K562 (cell line): ENCODE measurements around the gene FGR. TPM values are rescaled to one million over a fixed set of nuclear protein-coding genes. Genes with fewer than 3 reads are reported as not detected.
A peak's percentile ranks its signal among the peaks of the same experiment; 100 is the strongest.

Source experiments
- ARID1B ChIP-seq: fragments of 450-650 bp; IDR thresholded peaks from 2 replicates; pipeline ENCODE4 v1.6.1; 2016; ENCODE audit warnings: antibody characterized with exemption, mild to moderate bottlenecking, inconsistent platforms
- ELF4 ChIP-seq: fragments of 450-650 bp; formaldehyde crosslinking; IDR thresholded peaks from 2 replicates; pipeline ENCODE4 v1.4.0; 2022; ENCODE audit warnings: missing genetic modification characterization
- GATAD2A ChIP-seq: fragments of 450-650 bp; IDR thresholded peaks from 2 replicates; pipeline ENCODE4 v1.6.1; 2017
- GTF2A2 ChIP-seq: IDR thresholded peaks from 2 replicates; pipeline ENCODE4 v1.6.1; 2016; ENCODE audit warnings: mild to moderate bottlenecking, missing genetic modification characterization, missing compliant biosample characterization
- HDGF ChIP-seq: fragments of 450-650 bp; IDR thresholded peaks from 2 replicates; pipeline ENCODE4 v1.6.1; 2016
- HLTF ChIP-seq: fragments of 450-650 bp; IDR thresholded peaks from 2 replicates; pipeline ENCODE4 v1.6.1; 2016
- KAT7 ChIP-seq: sonication (generic); formaldehyde crosslinking; IDR thresholded peaks from 2 replicates; pipeline ENCODE4 v1.8.0; 2022; ENCODE audit warnings: missing genetic modification reagents, mild to moderate bottlenecking, borderline replicate concordance
- KDM5B ChIP-seq: fragments of 200-600 bp; sonication (generic); IDR thresholded peaks from 2 replicates; pipeline ENCODE4 v1.6.1; 2012; ENCODE audit warnings: low read depth, mild to moderate bottlenecking, moderate library complexity, low read length, control low read depth, inconsistent platforms; ENCODE audit not compliant: insufficient replicate concordance
- TEAD1 ChIP-seq, 2 experiments: fragments of 450-650 bp in 1 of 2; sonication (generic) in 1 of 2; formaldehyde crosslinking; IDR thresholded peaks; 2 replicates each; pipeline versions ENCODE4 v1.4.0 to v1.8.0; 2020 to 2022; ENCODE audit warnings: mild to moderate bottlenecking in 2 of 2, missing genetic modification reagents in 1 of 2
- polyA plus RNA-seq, 8 experiments: library from polyadenylated mRNA; depleted of rRNA in 4 of 8; stranded (reverse) in 5 of 8; unstranded in 3 of 8; fragments of >200 nt; fragmentation: Nextera tagmentation in 2 of 8; fragmentation: Illumina TruSeq in 1 of 8; extraction: Ambion mirVana in 2 of 8; extraction: Trizol in 1 of 8; gene quantifications; 2 replicates each; pipeline versions ENCODE4 v1.2.1 to v1.2.3, GENCODE V29; 2011 to 2014; ENCODE audit warnings: inconsistent platforms in 1 of 8, missing spikeins in 1 of 8
- total RNA-seq, 7 experiments: library from RNA; depleted of rRNA in 6 of 7; stranded (reverse); fragments of >200 nt in 6 of 7; fragmentation: Illumina TruSeq in 2 of 7; extraction: Trizol in 2 of 7; gene quantifications; 2 replicates each; pipeline versions ENCODE4 v1.2.1 to v1.2.3, GENCODE V29; 2011 to 2021; ENCODE audit warnings: low replicate concordance in 1 of 7
- TF ChIP-seq, protein P1 (sequence below): fragments of 450-650 bp; IDR thresholded peaks from 2 replicates; pipeline ENCODE4 v1.6.1; 2016; ENCODE audit warnings: low read depth
- TF ChIP-seq, protein P2 (sequence below): sonication (generic); formaldehyde crosslinking; IDR thresholded peaks from 2 replicates; pipeline ENCODE4 v1.8.0; 2023; ENCODE audit warnings: mild to moderate bottlenecking, missing genetic modification reagents
- TF ChIP-seq, protein P3 (sequence below), 2 experiments: IDR thresholded peaks; 2 replicates each; pipeline ENCODE4 v1.6.1; 2012; ENCODE audit warnings: improper control_type of control experiment in 2 of 2, low read depth in 2 of 2, low read length in 2 of 2, borderline replicate concordance in 1 of 2

The FGR gene
- total and polyA plus RNA-seq, 9 of the 15 experiments (the other 6 are each of a cell fraction or from before 2014, with no cell fraction given), result 0.04 to 0.11 TPM; not detected in 7

GRCh38 chr1:27603681-27604578, 31.1 kb downstream of the FGR start, which contains the start of gene AHDC1 (continued):
- TF ChIP-seq, protein P1, sequence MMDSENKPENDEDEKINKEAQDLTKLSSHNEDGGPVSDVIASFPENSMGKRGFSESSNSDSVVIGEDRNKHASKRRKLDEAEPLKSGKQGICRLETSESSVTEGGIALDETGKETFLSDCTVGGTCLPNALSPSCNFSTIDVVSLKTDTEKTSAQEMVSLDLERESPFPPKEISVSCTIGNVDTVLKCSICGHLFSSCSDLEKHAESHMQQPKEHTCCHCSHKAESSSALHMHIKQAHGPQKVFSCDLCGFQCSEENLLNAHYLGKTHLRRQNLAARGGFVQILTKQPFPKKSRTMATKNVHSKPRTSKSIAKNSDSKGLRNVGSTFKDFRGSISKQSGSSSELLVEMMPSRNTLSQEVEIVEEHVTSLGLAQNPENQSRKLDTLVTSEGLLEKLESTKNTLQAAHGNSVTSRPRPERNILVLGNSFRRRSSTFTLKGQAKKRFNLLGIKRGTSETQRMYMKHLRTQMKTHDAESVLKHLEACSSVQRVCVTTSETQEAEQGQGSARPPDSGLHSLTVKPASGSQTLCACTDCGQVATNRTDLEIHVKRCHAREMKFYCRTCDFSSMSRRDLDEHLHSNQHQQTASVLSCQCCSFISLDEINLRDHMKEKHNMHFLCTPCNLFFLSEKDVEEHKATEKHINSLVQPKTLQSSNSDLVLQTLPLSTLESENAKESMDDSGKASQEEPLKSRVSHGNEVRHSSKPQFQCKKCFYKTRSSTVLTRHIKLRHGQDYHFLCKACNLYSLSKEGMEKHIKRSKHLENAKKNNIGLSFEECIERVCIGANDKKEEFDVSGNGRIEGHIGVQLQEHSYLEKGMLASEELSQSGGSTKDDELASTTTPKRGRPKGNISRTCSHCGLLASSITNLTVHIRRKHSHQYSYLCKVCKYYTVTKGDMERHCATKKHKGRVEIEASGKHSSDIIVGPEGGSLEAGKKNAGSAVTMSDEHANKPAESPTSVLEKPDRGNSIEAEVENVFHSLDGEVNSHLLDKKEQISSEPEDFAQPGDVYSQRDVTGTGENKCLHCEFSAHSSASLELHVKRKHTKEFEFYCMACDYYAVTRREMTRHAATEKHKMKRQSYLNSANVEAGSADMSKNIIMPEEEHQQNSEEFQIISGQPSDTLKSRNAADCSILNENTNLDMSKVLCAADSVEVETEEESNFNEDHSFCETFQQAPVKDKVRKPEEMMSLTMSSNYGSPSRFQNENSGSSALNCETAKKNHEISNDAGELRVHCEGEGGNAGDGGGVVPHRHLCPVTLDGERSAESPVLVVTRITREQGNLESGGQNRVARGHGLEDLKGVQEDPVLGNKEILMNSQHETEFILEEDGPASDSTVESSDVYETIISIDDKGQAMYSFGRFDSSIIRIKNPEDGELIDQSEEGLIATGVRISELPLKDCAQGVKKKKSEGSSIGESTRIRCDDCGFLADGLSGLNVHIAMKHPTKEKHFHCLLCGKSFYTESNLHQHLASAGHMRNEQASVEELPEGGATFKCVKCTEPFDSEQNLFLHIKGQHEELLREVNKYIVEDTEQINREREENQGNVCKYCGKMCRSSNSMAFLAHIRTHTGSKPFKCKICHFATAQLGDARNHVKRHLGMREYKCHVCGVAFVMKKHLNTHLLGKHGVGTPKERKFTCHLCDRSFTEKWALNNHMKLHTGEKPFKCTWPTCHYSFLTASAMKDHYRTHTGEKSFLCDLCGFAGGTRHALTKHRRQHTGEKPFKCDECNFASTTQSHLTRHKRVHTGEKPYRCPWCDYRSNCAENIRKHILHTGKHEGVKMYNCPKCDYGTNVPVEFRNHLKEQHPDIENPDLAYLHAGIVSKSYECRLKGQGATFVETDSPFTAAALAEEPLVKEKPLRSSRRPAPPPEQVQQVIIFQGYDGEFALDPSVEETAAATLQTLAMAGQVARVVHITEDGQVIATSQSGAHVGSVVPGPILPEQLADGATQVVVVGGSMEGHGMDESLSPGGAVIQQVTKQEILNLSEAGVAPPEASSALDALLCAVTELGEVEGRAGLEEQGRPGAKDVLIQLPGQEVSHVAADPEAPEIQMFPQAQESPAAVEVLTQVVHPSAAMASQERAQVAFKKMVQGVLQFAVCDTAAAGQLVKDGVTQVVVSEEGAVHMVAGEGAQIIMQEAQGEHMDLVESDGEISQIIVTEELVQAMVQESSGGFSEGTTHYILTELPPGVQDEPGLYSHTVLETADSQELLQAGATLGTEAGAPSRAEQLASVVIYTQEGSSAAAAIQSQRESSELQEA, result 0 out of 2 replicates have a peak, but pooled peaks have one; percentile 48
- TF ChIP-seq GTF2A2 (tag) (no peak), KAT7 (CRISPR knock-in tag) (peak; percentile 64; the same call in 1 of the 2 replicates), HDGF (no peak), KDM5B (peak; percentile 73), TEAD1 (CRISPR knock-in tag; IDR thresholded peaks at IDR 0.05) (peak in 1 of 2 experiments; percentile 18; a peak in 1 of 4 replicates), GATAD2A (0 out of 2 replicates have a peak, but pooled peaks have one; percentile 38), HLTF (peak; percentile 93), ELF4 (CRISPR knock-in tag) (peak; percentile 54), ARID1B (0 out of 2 replicates have a peak, but pooled peaks have one; percentile 31)
- TF ChIP-seq, protein P2, sequence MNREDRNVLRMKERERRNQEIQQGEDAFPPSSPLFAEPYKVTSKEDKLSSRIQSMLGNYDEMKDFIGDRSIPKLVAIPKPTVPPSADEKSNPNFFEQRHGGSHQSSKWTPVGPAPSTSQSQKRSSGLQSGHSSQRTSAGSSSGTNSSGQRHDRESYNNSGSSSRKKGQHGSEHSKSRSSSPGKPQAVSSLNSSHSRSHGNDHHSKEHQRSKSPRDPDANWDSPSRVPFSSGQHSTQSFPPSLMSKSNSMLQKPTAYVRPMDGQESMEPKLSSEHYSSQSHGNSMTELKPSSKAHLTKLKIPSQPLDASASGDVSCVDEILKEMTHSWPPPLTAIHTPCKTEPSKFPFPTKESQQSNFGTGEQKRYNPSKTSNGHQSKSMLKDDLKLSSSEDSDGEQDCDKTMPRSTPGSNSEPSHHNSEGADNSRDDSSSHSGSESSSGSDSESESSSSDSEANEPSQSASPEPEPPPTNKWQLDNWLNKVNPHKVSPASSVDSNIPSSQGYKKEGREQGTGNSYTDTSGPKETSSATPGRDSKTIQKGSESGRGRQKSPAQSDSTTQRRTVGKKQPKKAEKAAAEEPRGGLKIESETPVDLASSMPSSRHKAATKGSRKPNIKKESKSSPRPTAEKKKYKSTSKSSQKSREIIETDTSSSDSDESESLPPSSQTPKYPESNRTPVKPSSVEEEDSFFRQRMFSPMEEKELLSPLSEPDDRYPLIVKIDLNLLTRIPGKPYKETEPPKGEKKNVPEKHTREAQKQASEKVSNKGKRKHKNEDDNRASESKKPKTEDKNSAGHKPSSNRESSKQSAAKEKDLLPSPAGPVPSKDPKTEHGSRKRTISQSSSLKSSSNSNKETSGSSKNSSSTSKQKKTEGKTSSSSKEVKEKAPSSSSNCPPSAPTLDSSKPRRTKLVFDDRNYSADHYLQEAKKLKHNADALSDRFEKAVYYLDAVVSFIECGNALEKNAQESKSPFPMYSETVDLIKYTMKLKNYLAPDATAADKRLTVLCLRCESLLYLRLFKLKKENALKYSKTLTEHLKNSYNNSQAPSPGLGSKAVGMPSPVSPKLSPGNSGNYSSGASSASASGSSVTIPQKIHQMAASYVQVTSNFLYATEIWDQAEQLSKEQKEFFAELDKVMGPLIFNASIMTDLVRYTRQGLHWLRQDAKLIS (CRISPR knock-in tag), result no peak
- TF ChIP-seq, protein P3, sequence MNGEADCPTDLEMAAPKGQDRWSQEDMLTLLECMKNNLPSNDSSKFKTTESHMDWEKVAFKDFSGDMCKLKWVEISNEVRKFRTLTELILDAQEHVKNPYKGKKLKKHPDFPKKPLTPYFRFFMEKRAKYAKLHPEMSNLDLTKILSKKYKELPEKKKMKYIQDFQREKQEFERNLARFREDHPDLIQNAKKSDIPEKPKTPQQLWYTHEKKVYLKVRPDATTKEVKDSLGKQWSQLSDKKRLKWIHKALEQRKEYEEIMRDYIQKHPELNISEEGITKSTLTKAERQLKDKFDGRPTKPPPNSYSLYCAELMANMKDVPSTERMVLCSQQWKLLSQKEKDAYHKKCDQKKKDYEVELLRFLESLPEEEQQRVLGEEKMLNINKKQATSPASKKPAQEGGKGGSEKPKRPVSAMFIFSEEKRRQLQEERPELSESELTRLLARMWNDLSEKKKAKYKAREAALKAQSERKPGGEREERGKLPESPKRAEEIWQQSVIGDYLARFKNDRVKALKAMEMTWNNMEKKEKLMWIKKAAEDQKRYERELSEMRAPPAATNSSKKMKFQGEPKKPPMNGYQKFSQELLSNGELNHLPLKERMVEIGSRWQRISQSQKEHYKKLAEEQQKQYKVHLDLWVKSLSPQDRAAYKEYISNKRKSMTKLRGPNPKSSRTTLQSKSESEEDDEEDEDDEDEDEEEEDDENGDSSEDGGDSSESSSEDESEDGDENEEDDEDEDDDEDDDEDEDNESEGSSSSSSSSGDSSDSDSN (IDR thresholded peaks at IDR 0.05; ENCODE audit: borderline replicate concordance in 1 of 2, low read depth in 2 of 2, low read length in 2 of 2), result 0 out of 4 replicates have a peak, but pooled peaks of 1 of the 2 experiments have one; percentile 71
